Right lung (tissue), 5 donors: ENCODE data around the gene NUDT16L1. TPM values are rescaled to one million over a fixed set of nuclear protein-coding genes. Genes with fewer than 3 reads are reported as not detected.

Source experiments
- DNase-seq, 2 donors: peaks; one replicate each; pipeline ENCODE4 v3.0.0-alpha.2; 2013
- polyA plus RNA-seq, 5 donors: library from polyadenylated mRNA; unstranded; fragments of 120-200 nt; gene quantifications; one replicate each; pipeline versions ENCODE4 v1.2.1 to v1.2.3, GENCODE V29; 2013; ENCODE audit warnings: inconsistent platforms in 1 of 5, low replicate concordance in 1 of 5; ENCODE audit not compliant: insufficient read length in 5 of 5, insufficient read depth in 1 of 5

The NUDT16L1 gene
- polyA plus RNA-seq, 5 donors, result 26.0 to 57.7 (median 31.2) TPM

- DNase-seq, result no peak
These were observed 1.5 kb upstream of the NUDT16L1 start for GRCh38 chr16:4691666-4692412.

- no peak for DNase-seq
These were observed 684 bp upstream of the NUDT16L1 start for GRCh38 chr16:4692460-4693295.

- peak; percentile 37 for DNase-seq
These were observed 737 bp downstream of the NUDT16L1 start for GRCh38 chr16:4693956-4694641.

GRCh38 chr16:4694642-4695451 is 1.5 kb downstream of the NUDT16L1 start:
- DNase-seq, result no peak

GRCh38 chr16:4695473-4696171 is 2.3 kb downstream of the NUDT16L1 start:
- DNase-seq, result no peak

GRCh38 chr16:4696172-4696904 is 3.0 kb downstream of the NUDT16L1 start:
- no peak for DNase-seq

GRCh38 chr16:4696905-4697847 is 3.8 kb downstream of the NUDT16L1 start:
- DNase-seq, result no peak

- DNase-seq, result no peak
These were observed 4.5 kb downstream of the NUDT16L1 start for GRCh38 chr16:4697848-4698291.

- DNase-seq, result no peak
These were observed 5.1 kb downstream of the NUDT16L1 start for GRCh38 chr16:4698321-4699045.

- DNase-seq, result no peak
These were observed 5.7 kb downstream of the NUDT16L1 start for GRCh38 chr16:4699046-4699556.

GRCh38 chr16:4700380-4700996 is 7.1 kb downstream of the NUDT16L1 start:
- no peak for DNase-seq

- no peak for DNase-seq
These were observed 7.8 kb downstream of the NUDT16L1 start for GRCh38 chr16:4700997-4701743.

- DNase-seq, result no peak
These were observed 8.6 kb downstream of the NUDT16L1 start for GRCh38 chr16:4701791-4702465.

- DNase-seq, result no peak
These were observed 9.1 kb downstream of the NUDT16L1 start for GRCh38 chr16:4702466-4702808.

- no peak for DNase-seq
These were observed 10.5 kb downstream of the NUDT16L1 start for GRCh38 chr16:4703906-4704305.

GRCh38 chr16:4704491-4704890 is 11.1 kb downstream of the NUDT16L1 start:
- no peak for DNase-seq
